Fibroblast of lung (primary cell): ENCODE measurements around the gene ELOA. TPM values are rescaled to one million over a fixed set of nuclear protein-coding genes. Genes with fewer than 3 reads are reported as not detected.
"Not testable (repeated sequence)": the region's sequence is repeated elsewhere in the genome, so short reads cannot be mapped to it uniquely, and the experiment has no call there.

ENCODE experiments used
- DNase-seq, 2 donors: peaks; one replicate each; pipeline versions ENCODE4 v3.0.0 to v3.0.0-alpha.2; 2010; ENCODE audit warnings: low read depth in 2 of 2
- H2AFZ ChIP-seq: 2 replicates; pipeline ENCODE4 v1.5.1; 2012; ENCODE audit warnings: low read length, control low read depth, inconsistent platforms
- H3K27ac ChIP-seq: 2 replicates; pipeline ENCODE4 v1.5.1; 2011; ENCODE audit warnings: low read length, control low read depth; ENCODE audit not compliant: insufficient read depth
- H3K27me3 ChIP-seq: 2 replicates; pipeline ENCODE4 v1.5.1; 2011; ENCODE audit warnings: mild to moderate bottlenecking, low read length; ENCODE audit not compliant: control insufficient read depth, insufficient read depth
- H3K36me3 ChIP-seq: 2 replicates; pipeline ENCODE4 v1.5.1; 2011; ENCODE audit warnings: low read length; ENCODE audit not compliant: control insufficient read depth, insufficient read depth
- H3K4me1 ChIP-seq: 2 replicates; pipeline ENCODE4 v1.5.1; 2011; ENCODE audit warnings: low read length; ENCODE audit not compliant: control insufficient read depth, insufficient read depth; ENCODE audit errors: extremely low read depth
- H3K4me2 ChIP-seq: 2 replicates; pipeline ENCODE4 v1.5.1; 2011; ENCODE audit warnings: low read length, control low read depth; ENCODE audit not compliant: insufficient read depth; ENCODE audit errors: extremely low read depth
- H3K4me3 ChIP-seq, 4 experiments: fragments of 200-600 bp in 1 of 4; sonication (generic) in 1 of 4; replicated peaks in 1 of 4; 2 replicates each; pipeline ENCODE4 v1.5.1; 2011 to 2016; ENCODE audit warnings: low read length in 4 of 4, low read depth in 3 of 4, mild to moderate bottlenecking in 3 of 4, control low read depth in 2 of 4, inconsistent platforms in 1 of 4, mixed read lengths in 1 of 4; ENCODE audit not compliant: insufficient read depth in 1 of 4; ENCODE audit errors: control extremely low read depth in 1 of 4
- H3K79me2 ChIP-seq: 2 replicates; pipeline ENCODE4 v1.5.1; 2012; ENCODE audit warnings: mild to moderate bottlenecking, low read length, inconsistent platforms; ENCODE audit not compliant: control insufficient read depth, insufficient read depth
- H3K9ac ChIP-seq: 2 replicates; pipeline ENCODE4 v1.5.1; 2011; ENCODE audit warnings: mild to moderate bottlenecking, low read length, control low read depth; ENCODE audit not compliant: insufficient read depth
- H3K9me3 ChIP-seq: 2 replicates; pipeline ENCODE4 v1.5.1; 2012; ENCODE audit warnings: low read depth, low read length; ENCODE audit not compliant: control insufficient read depth, insufficient read depth
- H4K20me1 ChIP-seq: 2 replicates; pipeline ENCODE4 v1.5.1; 2011; ENCODE audit warnings: low read length; ENCODE audit not compliant: control insufficient read depth, insufficient read depth; ENCODE audit errors: extremely low read depth
- CTCF ChIP-seq, 2 donors: IDR thresholded peaks in 1 of 2; conservative IDR thresholded peaks in 1 of 2; 1 replicate in 1 of 2; 2 replicates in 1 of 2; pipeline ENCODE4 v1.5.1; 2011 to 2012; ENCODE audit warnings: low read length in 2 of 2, control low read depth in 1 of 2, inconsistent platforms in 1 of 2, low read depth in 1 of 2, mild to moderate bottlenecking in 1 of 2
- EZH2 ChIP-seq: IDR thresholded peaks from 2 replicates; pipeline ENCODE4 v1.5.1; 2012; ENCODE audit warnings: low read length, control low read depth, mild to moderate bottlenecking; ENCODE audit errors: missing control alignments
- polyA plus RNA-seq, 2 donors: library from polyadenylated mRNA; depleted of rRNA in 1 of 2; stranded (reverse) in 1 of 2; unstranded in 1 of 2; fragments of >200 nt; gene quantifications; 2 replicates each; pipeline ENCODE4 v1.2.1, GENCODE V29; 2011 to 2012; ENCODE audit warnings: missing spikeins in 1 of 2
- total RNA-seq: library from RNA; depleted of rRNA; stranded (reverse); fragments of >200 nt; gene quantifications from 2 replicates; pipeline ENCODE4 v1.2.1, GENCODE V29; 2014

The ELOA gene
- total and polyA plus RNA-seq, 2 donors (not counting 1 experiment from before 2014, with no cell fraction given) = 19.3 to 34.1 TPM

GRCh38 chr1:23801876-23802275 lies 58.6 kb downstream of the ELOA start:
- Histone ChIP-seq H3K27ac (no peak overlapping the region), H4K20me1 (no peaks in the 10 kb centered on the region), H3K27me3 (no peaks in the 10 kb centered on the region), H3K4me2 (no peak overlapping the region), H3K36me3 (peaks cover 7% of the 10 kb centered on the region), H3K4me3 (no peak overlapping the region), H3K4me1 (peaks cover 8% of the 10 kb centered on the region), H2AFZ (no peak overlapping the region), H3K9ac (no peak overlapping the region), H3K9me3 (no peaks in the 10 kb centered on the region), H3K79me2 (no peaks in the 10 kb centered on the region)
- TF ChIP-seq CTCF (conservative IDR thresholded peaks at IDR 0.05 in 1 of 2, IDR thresholded peaks at IDR 0.05 in 1 of 2; ENCODE audit: low read depth in 1 of 2, low read length in 2 of 2) (no peak), EZH2 (no peak)
- DNase-seq = no peak

GRCh38 chr1:23802809-23803342 lies 59.6 kb downstream of the ELOA start:
- not testable (repeated sequence) for H2AFZ ChIP-seq, H3K27me3 ChIP-seq, H3K36me3 ChIP-seq, H3K9me3 ChIP-seq, H3K79me2 ChIP-seq, H3K9ac ChIP-seq, H3K4me2 ChIP-seq, H3K27ac ChIP-seq, H3K4me3 ChIP-seq, DNase-seq, H3K4me1 ChIP-seq, H4K20me1 ChIP-seq

GRCh38 chr1:23803674-23804073 lies 60.4 kb downstream of the ELOA start:
- H3K4me2 ChIP-seq = no peak overlapping the region
- no peak for TF ChIP-seq CTCF (conservative IDR thresholded peaks at IDR 0.05 in 1 of 2, IDR thresholded peaks at IDR 0.05 in 1 of 2; ENCODE audit: low read depth in 1 of 2, low read length in 2 of 2)
- TF ChIP-seq EZH2 = no peak
- H3K4me1 ChIP-seq = peaks cover 8% of the 10 kb centered on the region
- no peaks in the 10 kb centered on the region for H4K20me1 ChIP-seq
- H3K9me3 ChIP-seq = no peaks in the 10 kb centered on the region
- H3K4me3 ChIP-seq = no peak overlapping the region
- no peaks in the 10 kb centered on the region for H3K79me2 ChIP-seq
- no peak overlapping the region for H2AFZ ChIP-seq
- no peak for DNase-seq
- H3K27me3 ChIP-seq = no peaks in the 10 kb centered on the region
- peaks cover 2% of the 10 kb centered on the region for H3K36me3 ChIP-seq
- no peak overlapping the region for H3K9ac ChIP-seq
- H3K27ac ChIP-seq = no peak overlapping the region
